Activated T-helper 1 cell treated with anti-CD3 and anti-CD28 coated beads, Interleukin-12 subunit alpha, Interleukin-12 subunit beta, Interleukin-2, Interleukin-4 antibody, amounts not matched to agents 30 ng/mL and 10 ng/mL and 1 ng/mL, durations not matched to agents 14 hours and 24 hours and 36 hours (primary cell): Measurements from ENCODE around the gene SLC9C2. TPM values are rescaled to one million over a fixed set of nuclear protein-coding genes. Genes with fewer than 3 reads are reported as not detected.
"Not testable (repeated sequence)": the region's sequence is repeated elsewhere in the genome, so short reads cannot be mapped to it uniquely, and the experiment has no call there.

Experiments used
- DNase-seq: peaks from one replicate; pipeline ENCODE4 v3.0.0; 2021; ENCODE audit warnings: low spot score
- H3K27ac Mint-ChIP-seq: one replicate; pipeline ENCODE4 v1.8.0; 2021; ENCODE audit warnings: mild to moderate bottlenecking, mixed read lengths
- H3K27me3 Mint-ChIP-seq: one replicate; pipeline ENCODE4 v1.8.0; 2022; ENCODE audit warnings: mild to moderate bottlenecking, moderate library complexity, mixed read lengths; ENCODE audit not compliant: insufficient read depth
- H3K36me3 Mint-ChIP-seq: one replicate; pipeline ENCODE4 v1.8.0; 2021; ENCODE audit warnings: low read depth, mixed read lengths
- H3K4me1 Mint-ChIP-seq: one replicate; pipeline ENCODE4 v1.8.0; 2021; ENCODE audit warnings: low read depth, mixed read lengths
- H3K4me3 Mint-ChIP-seq: one replicate; pipeline ENCODE4 v1.8.0; 2021; ENCODE audit warnings: mild to moderate bottlenecking, moderate library complexity, mixed read lengths
- H3K9me3 Mint-ChIP-seq: one replicate; pipeline ENCODE4 v1.8.0; 2021; ENCODE audit warnings: mixed read lengths
- intact Hi-C: fragments of 100-400 bp; cut with micrococcal nuclease; formaldehyde crosslinking; loops from one replicate; pipeline ENCODE4 v1.15.1; 2024
- total RNA-seq: library from RNA; stranded (reverse); gene quantifications from 2 replicates; pipeline ENCODE4 v1.2.3, GENCODE V29; 2022

Gene SLC9C2, protein sequence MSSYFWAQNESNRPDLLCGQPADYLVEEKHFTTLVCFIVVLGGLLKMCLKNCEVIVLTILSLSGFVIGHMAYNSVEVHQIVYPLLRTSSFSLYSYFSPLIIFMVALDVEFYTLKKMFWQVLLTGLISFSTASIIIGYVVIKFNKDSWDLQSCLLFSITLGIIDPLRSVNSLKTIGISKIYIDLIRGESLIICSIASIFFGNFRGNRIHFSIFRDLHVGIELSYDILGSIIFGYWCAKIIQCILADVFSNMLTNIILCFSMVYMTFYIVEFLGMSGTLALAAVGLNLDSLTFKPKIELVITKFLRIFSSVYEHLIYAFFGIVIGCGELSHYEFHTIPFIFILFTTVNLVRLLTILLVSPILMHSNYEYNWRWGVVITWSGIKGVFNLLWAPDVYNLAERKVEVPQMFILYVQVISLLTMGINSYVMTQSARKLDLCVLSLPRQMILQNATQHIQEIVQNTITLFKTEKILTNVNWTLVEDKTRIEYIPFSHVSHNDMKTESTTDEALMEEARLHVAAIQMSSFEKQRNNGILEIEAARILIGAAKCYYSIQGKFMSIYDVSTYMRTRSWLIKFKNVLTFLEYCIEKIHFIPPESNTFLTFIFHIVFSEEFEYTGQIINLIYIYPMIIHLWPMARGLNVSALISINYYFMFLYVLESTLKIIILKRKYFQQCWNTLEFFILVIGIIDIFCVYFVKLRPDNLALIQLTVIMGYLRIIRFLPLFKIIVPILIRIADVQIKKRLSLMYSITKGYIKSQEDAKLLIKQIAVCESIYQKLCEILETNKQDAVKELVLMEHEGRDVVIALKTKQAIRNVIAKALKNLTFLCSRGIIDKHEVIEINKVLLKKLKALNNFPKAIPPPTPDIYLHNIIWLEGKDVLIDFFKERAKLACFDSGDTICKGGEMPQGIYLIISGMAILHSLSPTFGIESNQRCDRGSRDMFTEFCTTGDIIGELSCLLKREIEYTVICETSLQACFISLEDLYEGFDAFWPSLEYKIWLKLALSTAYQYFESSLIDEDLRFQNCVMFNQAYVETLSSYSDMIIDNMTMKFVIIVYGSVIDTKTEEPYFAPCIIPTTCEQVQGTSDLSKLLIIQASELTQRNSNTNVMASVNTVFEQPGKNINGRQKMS
- total RNA-seq, result not detected in 2 replicates

DNA sequence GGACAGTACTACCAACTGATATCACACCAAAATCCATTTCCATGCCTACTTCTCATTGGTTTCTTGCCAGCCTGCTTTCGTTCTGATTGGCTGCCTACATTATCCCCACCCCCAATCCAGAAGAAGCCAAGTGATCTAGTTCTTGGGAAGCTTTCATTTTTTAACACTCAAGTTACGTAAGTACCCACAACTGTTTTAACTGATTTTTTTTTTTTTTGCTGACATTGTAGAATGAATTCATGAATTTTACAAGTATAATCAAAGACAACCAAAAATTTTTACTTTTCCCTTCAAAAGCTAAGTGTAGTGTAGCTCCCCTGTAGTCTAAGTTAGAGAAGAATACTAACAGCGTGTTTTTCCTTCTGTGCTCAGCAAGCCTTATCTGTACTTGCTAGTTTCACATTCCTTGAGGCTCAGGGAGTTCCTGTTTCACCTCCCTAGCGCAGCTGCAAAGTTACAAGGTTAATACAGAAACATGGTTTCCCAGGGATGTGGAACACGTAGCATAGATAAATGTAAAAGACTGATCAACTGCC lies at the start of gene SLC9C2:
TSS of gene SLC9C2 (minus strand) at position 17 of the 536 bp plus-strand sequence. CDS start 1,296 bp downstream, outside the sequence.
- Mint-ChIP-seq H3K36me3 (no peaks in the 10 kb centered on the region), H3K4me1 (peaks cover 6% of the 10 kb centered on the region), H3K9me3 (no peaks in the 10 kb centered on the region), H3K27me3 (peaks cover 8% of the 10 kb centered on the region), H3K4me3 (no peak within 1 kb of the TSS), H3K27ac (no peak within 1 kb of the TSS)
- intact Hi-C loops, result no loop called here
- DNase-seq, result no peak

- H3K9me3 Mint-ChIP-seq, result no peaks in the 10 kb centered on the region
- no peaks in the 10 kb centered on the region for H3K36me3 Mint-ChIP-seq
- no peaks in the 10 kb centered on the region for H3K4me1 Mint-ChIP-seq
- intact Hi-C loops, result no loop called here
- no peak overlapping the region for H3K4me3 Mint-ChIP-seq
- DNase-seq, result no peak
- peaks cover 6% of the 10 kb centered on the region for H3K27me3 Mint-ChIP-seq
- no peak overlapping the region for H3K27ac Mint-ChIP-seq
These were observed 46.2 kb upstream of the SLC9C2 start for GRCh38 chr1:173648880-173649605.

DNA sequence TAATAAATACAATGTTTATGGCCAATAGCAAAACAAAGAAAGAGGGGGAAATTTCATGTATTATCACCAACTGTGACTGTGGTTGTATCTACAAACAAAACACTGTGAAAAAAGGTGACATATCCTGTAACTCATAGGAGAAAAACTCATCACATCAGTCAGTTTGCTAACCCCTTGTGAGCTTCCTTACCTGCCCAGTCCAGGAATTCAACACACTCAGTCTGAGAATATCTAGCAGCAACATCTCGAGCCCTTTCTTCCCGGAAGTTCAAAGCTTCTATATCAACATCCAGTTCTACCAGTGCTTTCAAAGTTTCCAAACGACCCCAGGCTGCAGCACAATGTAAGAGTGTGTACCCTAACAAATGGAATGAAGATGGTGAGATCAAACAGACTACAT lies 43.8 kb upstream of the SLC9C2 start:
- intact Hi-C loops, result no loop called here
- no peak overlapping the region for H3K27ac Mint-ChIP-seq
- DNase-seq, result no peak
- no peaks in the 10 kb centered on the region for H3K36me3 Mint-ChIP-seq
- H3K4me1 Mint-ChIP-seq, result no peaks in the 10 kb centered on the region
- H3K27me3 Mint-ChIP-seq, result peaks cover 4% of the 10 kb centered on the region
- no peaks in the 10 kb centered on the region for H3K9me3 Mint-ChIP-seq
- H3K4me3 Mint-ChIP-seq, result no peak overlapping the region

GRCh38 chr1:173642450-173643139 lies 39.7 kb upstream of the SLC9C2 start:
- H3K27ac Mint-ChIP-seq, H3K4me1 Mint-ChIP-seq, H3K9me3 Mint-ChIP-seq, DNase-seq, intact Hi-C loops, H3K36me3 Mint-ChIP-seq, H3K4me3 Mint-ChIP-seq, H3K27me3 Mint-ChIP-seq: not testable (repeated sequence)

- Mint-ChIP-seq H3K4me1 (no peaks in the 10 kb centered on the region), H3K4me3 (no peak overlapping the region), H3K36me3 (no peaks in the 10 kb centered on the region), H3K9me3 (peaks cover 7% of the 10 kb centered on the region), H3K27ac (no peak overlapping the region), H3K27me3 (peaks cover 3% of the 10 kb centered on the region)
- intact Hi-C loops, result no loop called here
- no peak for DNase-seq
These were observed 36.2 kb upstream of the SLC9C2 start for GRCh38 chr1:173639102-173639501.

- H3K4me1 Mint-ChIP-seq, result no peaks in the 10 kb centered on the region
- H3K9me3 Mint-ChIP-seq, result peaks cover 7% of the 10 kb centered on the region
- no peak overlapping the region for H3K4me3 Mint-ChIP-seq
- H3K36me3 Mint-ChIP-seq, result no peaks in the 10 kb centered on the region
- no peak for DNase-seq
- no peak overlapping the region for H3K27ac Mint-ChIP-seq
- intact Hi-C loops, result no loop called here
- H3K27me3 Mint-ChIP-seq, result peaks cover 5% of the 10 kb centered on the region
These were observed 35.5 kb upstream of the SLC9C2 start for GRCh38 chr1:173638043-173639021.

GRCh38 chr1:173637236-173638042 lies 34.6 kb upstream of the SLC9C2 start:
- H3K4me1 Mint-ChIP-seq, DNase-seq, H3K9me3 Mint-ChIP-seq, H3K27ac Mint-ChIP-seq, H3K36me3 Mint-ChIP-seq, H3K4me3 Mint-ChIP-seq, intact Hi-C loops: not testable (repeated sequence)
- peaks cover 12% of the 10 kb centered on the region for H3K27me3 Mint-ChIP-seq

DNA sequence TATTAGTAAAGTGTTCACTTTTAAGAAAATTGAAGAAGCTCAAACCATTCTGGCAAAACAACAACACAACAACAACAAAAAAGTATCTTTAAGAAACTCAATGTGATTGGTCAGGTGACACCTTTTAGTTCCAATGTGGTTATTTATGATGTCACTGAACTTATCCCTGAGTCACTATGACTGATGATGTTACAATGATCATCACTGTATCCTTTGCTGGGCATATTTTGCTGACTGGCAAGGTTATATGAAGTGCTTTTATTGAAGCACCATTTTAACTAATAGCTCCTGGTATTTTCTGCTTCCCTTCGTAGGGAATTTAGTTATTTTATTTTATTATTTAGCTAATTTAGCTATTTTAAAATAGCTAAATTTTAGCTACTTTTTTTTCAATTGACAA lies 32.2 kb upstream of the SLC9C2 start, which contains the start of gene TEX50:
TSS of gene TEX50 (plus strand) at position 223 of the 400 bp plus-strand sequence. CDS start 184 bp downstream, outside the sequence.
- DNase-seq, result no peak
- no peak within 1 kb of the TSS for H3K27ac Mint-ChIP-seq
- peaks cover 16% of the 10 kb centered on the region for H3K27me3 Mint-ChIP-seq
- H3K9me3 Mint-ChIP-seq, result peaks cover 7% of the 10 kb centered on the region
- H3K4me3 Mint-ChIP-seq, result no peak within 1 kb of the TSS
- no peaks in the 10 kb centered on the region for H3K4me1 Mint-ChIP-seq
- intact Hi-C loops, result no loop called here
- H3K36me3 Mint-ChIP-seq, result no peaks in the 10 kb centered on the region

- Mint-ChIP-seq H3K9me3 (no peaks in the 10 kb centered on the region), H3K27me3 (peaks cover 15% of the 10 kb centered on the region), H3K36me3 (no peaks in the 10 kb centered on the region), H3K4me1 (no peaks in the 10 kb centered on the region), H3K4me3 (no peak overlapping the region), H3K27ac (no peak overlapping the region)
- DNase-seq, result no peak
- intact Hi-C loops, result no loop called here
These were observed 26.0 kb upstream of the SLC9C2 start for GRCh38 chr1:173628888-173629287.

GRCh38 chr1:173627269-173627668 lies 24.4 kb upstream of the SLC9C2 start:
- Mint-ChIP-seq H3K27me3 (peaks cover 7% of the 10 kb centered on the region), H3K9me3 (no peaks in the 10 kb centered on the region), H3K4me3 (no peak overlapping the region), H3K4me1 (no peaks in the 10 kb centered on the region), H3K36me3 (no peaks in the 10 kb centered on the region), H3K27ac (no peak overlapping the region)
- intact Hi-C loops, result no loop called here
- no peak for DNase-seq
